Measurements from ENCODE around the gene IGHMBP2. TPM values are rescaled to one million over a fixed set of nuclear protein-coding genes. Genes with fewer than 3 reads are reported as not detected.

Gene IGHMBP2
- total and polyA plus RNA-seq, 2 experiments from 2014 or later: 14.3 to 27.7 TPM

DNA sequence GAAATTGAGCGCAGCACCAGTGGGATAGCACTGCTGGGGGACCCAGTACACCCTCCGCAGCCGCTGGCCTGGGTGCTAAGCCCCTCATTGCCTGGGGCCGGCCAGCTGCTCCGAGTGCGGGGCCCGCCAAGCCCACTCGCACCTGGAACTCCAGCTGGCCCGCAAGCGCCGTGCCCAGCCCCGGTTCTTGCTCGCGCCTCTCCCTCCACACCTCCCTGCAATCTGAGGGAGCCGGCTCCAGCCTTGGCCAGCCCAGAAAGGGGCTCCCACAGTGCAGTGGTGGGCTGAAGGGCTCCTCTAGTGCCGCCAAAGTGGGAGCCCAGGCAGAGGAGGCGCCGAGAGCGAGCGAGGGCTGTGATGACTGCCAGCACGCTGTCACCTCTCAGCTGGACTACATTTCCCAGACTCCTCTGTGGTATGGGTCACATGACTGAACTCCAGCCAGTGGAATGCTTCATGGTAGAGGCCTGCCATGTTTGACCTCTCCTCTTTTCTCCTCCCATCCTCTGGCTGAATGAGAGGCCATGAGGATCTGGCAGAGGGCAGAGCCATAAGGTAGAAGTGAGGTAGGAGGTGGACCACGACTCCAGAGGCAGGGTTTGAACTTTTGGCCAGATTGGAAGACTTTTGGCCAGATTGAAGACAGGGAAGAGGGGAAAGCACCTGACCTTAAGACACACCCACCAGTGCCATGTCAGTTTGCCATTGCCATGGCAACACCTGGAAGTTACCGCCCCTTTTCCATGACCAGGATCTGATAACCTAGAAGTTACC, 70.9 kb downstream of the IGHMBP2 start (continued):
- TF ChIP-seq, protein P1, sequence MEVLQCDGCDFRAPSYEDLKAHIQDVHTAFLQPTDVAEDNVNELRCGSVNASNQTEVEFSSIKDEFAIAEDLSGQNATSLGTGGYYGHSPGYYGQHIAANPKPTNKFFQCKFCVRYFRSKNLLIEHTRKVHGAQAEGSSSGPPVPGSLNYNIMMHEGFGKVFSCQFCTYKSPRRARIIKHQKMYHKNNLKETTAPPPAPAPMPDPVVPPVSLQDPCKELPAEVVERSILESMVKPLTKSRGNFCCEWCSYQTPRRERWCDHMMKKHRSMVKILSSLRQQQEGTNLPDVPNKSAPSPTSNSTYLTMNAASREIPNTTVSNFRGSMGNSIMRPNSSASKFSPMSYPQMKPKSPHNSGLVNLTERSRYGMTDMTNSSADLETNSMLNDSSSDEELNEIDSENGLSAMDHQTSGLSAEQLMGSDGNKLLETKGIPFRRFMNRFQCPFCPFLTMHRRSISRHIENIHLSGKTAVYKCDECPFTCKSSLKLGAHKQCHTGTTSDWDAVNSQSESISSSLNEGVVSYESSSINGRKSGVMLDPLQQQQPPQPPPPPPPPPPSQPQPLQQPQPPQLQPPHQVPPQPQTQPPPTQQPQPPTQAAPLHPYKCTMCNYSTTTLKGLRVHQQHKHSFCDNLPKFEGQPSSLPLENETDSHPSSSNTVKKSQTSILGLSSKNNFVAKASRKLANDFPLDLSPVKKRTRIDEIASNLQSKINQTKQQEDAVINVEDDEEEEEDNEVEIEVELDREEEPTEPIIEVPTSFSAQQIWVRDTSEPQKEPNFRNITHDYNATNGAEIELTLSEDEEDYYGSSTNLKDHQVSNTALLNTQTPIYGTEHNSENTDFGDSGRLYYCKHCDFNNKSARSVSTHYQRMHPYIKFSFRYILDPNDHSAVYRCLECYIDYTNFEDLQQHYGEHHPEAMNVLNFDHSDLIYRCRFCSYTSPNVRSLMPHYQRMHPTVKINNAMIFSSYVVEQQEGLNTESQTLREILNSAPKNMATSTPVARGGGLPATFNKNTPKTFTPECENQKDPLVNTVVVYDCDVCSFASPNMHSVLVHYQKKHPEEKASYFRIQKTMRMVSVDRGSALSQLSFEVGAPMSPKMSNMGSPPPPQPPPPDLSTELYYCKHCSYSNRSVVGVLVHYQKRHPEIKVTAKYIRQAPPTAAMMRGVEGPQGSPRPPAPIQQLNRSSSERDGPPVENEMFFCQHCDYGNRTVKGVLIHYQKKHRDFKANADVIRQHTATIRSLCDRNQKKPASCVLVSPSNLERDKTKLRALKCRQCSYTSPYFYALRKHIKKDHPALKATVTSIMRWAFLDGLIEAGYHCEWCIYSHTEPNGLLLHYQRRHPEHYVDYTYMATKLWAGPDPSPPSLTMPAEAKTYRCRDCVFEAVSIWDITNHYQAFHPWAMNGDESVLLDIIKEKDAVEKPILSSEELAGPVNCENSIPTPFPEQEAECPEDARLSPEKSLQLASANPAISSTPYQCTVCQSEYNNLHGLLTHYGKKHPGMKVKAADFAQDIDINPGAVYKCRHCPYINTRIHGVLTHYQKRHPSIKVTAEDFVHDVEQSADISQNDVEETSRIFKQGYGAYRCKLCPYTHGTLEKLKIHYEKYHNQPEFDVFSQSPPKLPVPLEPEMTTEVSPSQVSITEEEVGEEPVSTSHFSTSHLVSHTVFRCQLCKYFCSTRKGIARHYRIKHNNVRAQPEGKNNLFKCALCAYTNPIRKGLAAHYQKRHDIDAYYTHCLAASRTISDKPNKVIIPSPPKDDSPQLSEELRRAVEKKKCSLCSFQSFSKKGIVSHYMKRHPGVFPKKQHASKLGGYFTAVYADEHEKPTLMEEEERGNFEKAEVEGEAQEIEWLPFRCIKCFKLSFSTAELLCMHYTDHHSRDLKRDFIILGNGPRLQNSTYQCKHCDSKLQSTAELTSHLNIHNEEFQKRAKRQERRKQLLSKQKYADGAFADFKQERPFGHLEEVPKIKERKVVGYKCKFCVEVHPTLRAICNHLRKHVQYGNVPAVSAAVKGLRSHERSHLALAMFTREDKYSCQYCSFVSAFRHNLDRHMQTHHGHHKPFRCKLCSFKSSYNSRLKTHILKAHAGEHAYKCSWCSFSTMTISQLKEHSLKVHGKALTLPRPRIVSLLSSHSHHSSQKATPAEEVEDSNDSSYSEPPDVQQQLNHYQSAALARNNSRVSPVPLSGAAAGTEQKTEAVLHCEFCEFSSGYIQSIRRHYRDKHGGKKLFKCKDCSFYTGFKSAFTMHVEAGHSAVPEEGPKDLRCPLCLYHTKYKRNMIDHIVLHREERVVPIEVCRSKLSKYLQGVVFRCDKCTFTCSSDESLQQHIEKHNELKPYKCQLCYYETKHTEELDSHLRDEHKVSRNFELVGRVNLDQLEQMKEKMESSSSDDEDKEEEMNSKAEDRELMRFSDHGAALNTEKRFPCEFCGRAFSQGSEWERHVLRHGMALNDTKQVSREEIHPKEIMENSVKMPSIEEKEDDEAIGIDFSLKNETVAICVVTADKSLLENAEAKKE (CRISPR knock-in tag; IDR thresholded peaks at IDR 0.05): no peak
- no peak for TF ChIP-seq EZH2phosphoT487 (IDR thresholded peaks at IDR 0.05; ENCODE audit: unreplicated experiment)
- TF ChIP-seq ZNF114 (CRISPR knock-in tag; IDR thresholded peaks at IDR 0.05): no peak
- no peak for TF ChIP-seq ZNF331 (CRISPR knock-in tag; IDR thresholded peaks at IDR 0.05; ENCODE audit: low read depth)
- no peak for TF ChIP-seq EZH2 (IDR thresholded peaks at IDR 0.05; ENCODE audit: low read depth, unreplicated experiment)
- TF ChIP-seq STAT1 (IDR thresholded peaks at IDR 0.05; ENCODE audit: unreplicated experiment): no peak
- no peak for TF ChIP-seq POLR2AphosphoS5 (IDR thresholded peaks at IDR 0.05; ENCODE audit: low read depth)
- no peak for TF ChIP-seq CREB1 (CRISPR knock-in tag; IDR thresholded peaks at IDR 0.05; ENCODE audit: low read depth)

DNA sequence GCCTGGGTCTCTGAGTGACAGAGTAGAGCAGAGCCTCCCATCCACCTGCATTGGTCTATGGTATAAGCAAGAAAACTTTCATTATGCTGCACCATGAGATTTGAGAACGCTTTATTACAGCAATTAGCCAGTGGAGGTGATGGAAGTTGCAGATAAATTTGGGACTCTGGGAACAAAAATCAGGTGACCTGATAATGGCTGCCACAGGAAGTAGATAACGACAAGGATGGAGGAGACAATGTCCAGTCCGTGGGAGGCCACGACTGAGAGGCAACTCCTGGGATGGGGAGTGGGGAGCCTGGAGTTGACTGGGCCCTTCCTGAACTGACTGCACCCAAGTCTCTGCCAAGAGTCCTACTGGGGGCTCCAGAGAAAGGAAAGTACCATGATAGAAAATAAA, 72.4 kb downstream of the IGHMBP2 start:
- ATAC-seq: no peak
- no peak for DNase-seq (ENCODE audit: low spot score)
- Mint-ChIP-seq H3K36me3 (ENCODE audit: low read depth) (peaks cover 3% of the 10 kb centered on the region; the same call in 2 of the 3 replicates), H3K27ac (no peak overlapping the region), H3K4me3 (no peak overlapping the region), H3K27me3 (ENCODE audit: insufficient read depth, low read depth, poor library complexity) (no peaks in the 10 kb centered on the region), H3K4me1 (peaks cover 7% of the 10 kb centered on the region), H3K9me3 (peaks cover 6% of the 10 kb centered on the region)
- Histone ChIP-seq H3K4me2 (no peak overlapping the region), H3K27ac (ENCODE audit: low read depth) (no peak overlapping the region), H3K9me2 (ENCODE audit: insufficient read depth) (0 out of 2 replicates have a peak, but pooled peaks cover 3% of the 10 kb centered on the region), H3K4me1 (ENCODE audit: insufficient read depth) (no peaks in the 10 kb centered on the region), H3K36me3 (ENCODE audit: insufficient read depth) (no peaks in the 10 kb centered on the region), H3K4me3 (no peak overlapping the region), H4K20me1 (replicated peaks; ENCODE audit: insufficient read depth) (no peaks in the 10 kb centered on the region), H3F3A (replicated peaks; ENCODE audit: low read depth) (no peaks in the 10 kb centered on the region), H2AFZ (no peak overlapping the region), H3K27me3 (ENCODE audit: insufficient read depth) (no peaks in the 10 kb centered on the region), H3K79me2 (replicated peaks; ENCODE audit: insufficient read depth) (no peaks in the 10 kb centered on the region)
- TF ChIP-seq NANOG (IDR thresholded peaks at IDR 0.05; ENCODE audit: borderline replicate concordance): no peak
- no peak for TF ChIP-seq ZNF114 (CRISPR knock-in tag; IDR thresholded peaks at IDR 0.05)
- no peak for TF ChIP-seq STAT1 (IDR thresholded peaks at IDR 0.05; ENCODE audit: unreplicated experiment)
- no peak for TF ChIP-seq EZH2phosphoT487 (IDR thresholded peaks at IDR 0.05; ENCODE audit: unreplicated experiment)
- TF ChIP-seq ETS1 (IDR thresholded peaks at IDR 0.05): no peak
- no peak for TF ChIP-seq EZH2 (IDR thresholded peaks at IDR 0.05; ENCODE audit: low read depth, unreplicated experiment)
- TF ChIP-seq JUNB (IDR thresholded peaks at IDR 0.05; ENCODE audit: unreplicated experiment): no peak
- TF ChIP-seq ZNF331 (CRISPR knock-in tag; IDR thresholded peaks at IDR 0.05; ENCODE audit: low read depth): no peak
- no peak for TF ChIP-seq CREB1 (CRISPR knock-in tag; IDR thresholded peaks at IDR 0.05; ENCODE audit: low read depth)
- TF ChIP-seq POLR2AphosphoS5 (IDR thresholded peaks at IDR 0.05; ENCODE audit: low read depth): no peak
